Forelimb muscle (tissue), 1 donor: ENCODE results near the gene SEC14L6. TPM values are rescaled to one million over a fixed set of nuclear protein-coding genes. Genes with fewer than 3 reads are reported as not detected.

Experiments used
- DNase-seq: peaks from one replicate; pipeline ENCODE4 v3.0.0-alpha.2; 2013; ENCODE audit warnings: low read depth
- polyA plus RNA-seq: library from polyadenylated mRNA; unstranded; fragments of 120-200 nt; gene quantifications from one replicate; pipeline ENCODE4 v1.2.1, GENCODE V29; 2013; ENCODE audit not compliant: insufficient read length

The SEC14L6 gene
- polyA plus RNA-seq, 1 donor = 0.22 TPM

DNA sequence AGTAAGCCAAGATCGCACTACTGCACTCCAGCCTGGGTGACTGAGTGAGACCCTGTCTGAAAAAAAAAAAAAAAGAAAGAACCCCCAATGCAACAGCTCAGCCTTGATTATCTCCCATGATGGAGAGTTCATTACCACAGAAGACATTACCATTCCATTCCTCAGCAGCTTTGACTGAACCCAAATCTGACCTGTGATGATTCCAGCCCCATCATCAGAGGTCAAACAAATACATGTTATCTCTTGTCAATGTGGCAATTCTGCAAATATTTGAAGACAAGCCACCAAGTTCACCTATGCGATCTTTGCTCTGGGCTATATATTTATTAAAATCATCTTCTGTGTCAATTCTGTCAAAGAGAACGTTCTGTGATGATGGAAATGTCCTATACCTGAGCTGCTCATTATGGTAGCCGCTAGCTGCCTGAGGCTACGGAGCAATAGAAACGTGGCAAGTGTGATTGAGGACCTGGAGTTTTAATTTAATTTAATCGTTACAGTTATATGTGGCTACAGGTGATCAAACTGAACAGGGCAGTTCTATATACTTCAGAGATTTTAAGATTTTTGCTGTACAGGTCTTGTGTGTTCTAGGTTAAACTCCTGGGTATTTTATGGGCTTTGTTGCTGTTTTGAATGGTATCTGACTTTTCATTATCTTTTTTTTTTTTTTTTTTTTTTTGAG lies 48.9 kb downstream of the SEC14L6 start:
- no peak for DNase-seq

- DNase-seq = no peak
Observed at GRCh38 chr22:30495041-30495784, 51.3 kb downstream of the SEC14L6 start.

GRCh38 chr22:30492144-30492543 lies 54.4 kb downstream of the SEC14L6 start:
- no peak for DNase-seq

DNA sequence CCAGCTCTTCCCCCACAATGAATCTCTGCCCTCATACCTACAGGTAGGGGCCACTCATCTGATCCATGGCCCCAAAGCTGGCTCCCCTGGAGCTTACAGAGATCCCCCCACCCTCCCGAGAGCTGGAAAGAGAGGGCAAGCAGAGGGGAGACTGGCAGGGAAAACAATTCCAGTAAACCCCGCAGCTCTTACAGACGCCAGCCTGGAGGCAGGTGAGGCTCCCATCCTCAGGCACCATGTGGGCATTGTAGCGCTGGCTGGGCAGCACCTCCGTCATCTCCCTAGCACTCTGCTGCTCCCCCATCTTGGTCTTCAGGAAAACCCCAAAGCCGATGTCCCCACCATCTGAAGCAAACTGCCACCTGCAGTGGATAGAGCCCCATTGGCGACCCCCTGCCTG lies 55.2 kb downstream of the SEC14L6 start:
- DNase-seq = no peak

- no peak for DNase-seq
Observed at GRCh38 chr22:30490399-30490798, 56.1 kb downstream of the SEC14L6 start.

DNA sequence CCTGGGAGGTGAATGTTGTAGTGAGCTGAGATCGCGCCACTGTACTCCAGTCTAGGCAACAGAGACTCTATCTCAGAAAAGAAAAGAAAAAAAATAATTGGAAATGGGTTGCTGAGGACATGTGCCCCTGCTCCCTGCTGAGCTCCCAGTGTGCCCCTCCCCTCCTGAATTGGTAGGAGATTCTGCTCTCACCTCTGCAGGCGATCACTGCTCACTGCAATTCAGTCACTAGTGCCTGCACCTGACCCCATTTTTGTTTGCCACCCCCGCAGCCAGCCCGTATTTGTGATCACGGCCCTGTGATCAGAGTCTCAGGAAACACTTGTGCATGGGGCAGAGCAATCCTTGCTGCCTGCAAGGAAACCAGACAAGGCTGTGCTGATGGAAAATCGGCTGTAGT lies 58.4 kb downstream of the SEC14L6 start:
- no peak for DNase-seq

DNA sequence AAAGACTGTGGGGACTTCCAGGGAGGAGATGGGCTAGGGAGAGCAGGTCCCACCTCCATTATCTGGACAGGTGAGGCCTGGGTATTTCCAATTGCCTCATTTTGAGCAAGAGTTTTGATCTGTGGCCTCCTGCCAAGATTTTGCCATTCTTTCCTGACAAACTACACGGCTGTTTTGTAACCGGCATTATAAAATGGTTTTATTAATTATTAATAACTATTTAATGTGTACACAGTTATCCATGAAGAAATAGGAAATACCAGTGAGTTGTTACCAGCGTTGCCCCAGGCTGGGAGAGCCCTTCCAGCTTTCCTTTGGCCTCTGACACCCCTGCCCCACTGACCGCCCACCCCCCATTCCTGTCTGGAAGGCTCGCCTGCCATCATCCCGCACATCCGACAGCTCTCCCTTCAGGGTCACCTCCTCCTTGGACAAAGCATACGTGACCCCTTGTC lies 59.9 kb downstream of the SEC14L6 start:
- no peak for DNase-seq

GRCh38 chr22:30486118-30486517 lies 60.4 kb downstream of the SEC14L6 start:
- DNase-seq = no peak

DNA sequence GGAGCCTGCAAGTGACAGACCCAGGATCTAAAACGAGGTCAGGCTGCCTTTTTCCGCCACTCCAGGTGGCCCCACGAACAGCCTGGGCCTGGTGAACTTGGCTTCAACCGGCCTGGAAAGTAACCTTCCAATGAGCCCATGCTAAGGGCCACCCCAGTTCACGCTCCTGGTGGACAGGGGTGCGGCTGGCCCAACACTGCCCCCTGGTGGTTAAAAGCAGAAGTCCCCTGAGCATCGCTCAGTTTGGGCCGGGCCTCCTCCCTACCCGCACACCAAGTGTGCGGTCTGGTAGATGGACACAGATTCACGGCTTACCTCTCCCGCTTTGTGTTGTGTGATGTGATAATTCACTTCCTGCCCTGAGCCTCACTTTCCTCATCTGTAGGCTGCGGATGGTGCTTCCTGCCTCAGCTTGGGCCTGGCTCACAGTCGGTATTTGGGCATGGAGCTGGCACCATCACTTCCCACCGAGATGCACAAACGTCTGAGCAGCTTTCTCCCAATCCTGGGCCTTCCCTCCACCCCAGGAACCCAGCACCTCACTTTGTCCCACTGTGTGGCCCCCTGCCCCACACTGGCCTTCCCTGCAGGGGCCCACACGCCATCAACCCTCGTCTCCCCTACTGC lies 61.1 kb downstream of the SEC14L6 start:
- no peak for DNase-seq

- no peak for DNase-seq
Observed at GRCh38 chr22:30483169-30483568, 63.4 kb downstream of the SEC14L6 start.

DNA sequence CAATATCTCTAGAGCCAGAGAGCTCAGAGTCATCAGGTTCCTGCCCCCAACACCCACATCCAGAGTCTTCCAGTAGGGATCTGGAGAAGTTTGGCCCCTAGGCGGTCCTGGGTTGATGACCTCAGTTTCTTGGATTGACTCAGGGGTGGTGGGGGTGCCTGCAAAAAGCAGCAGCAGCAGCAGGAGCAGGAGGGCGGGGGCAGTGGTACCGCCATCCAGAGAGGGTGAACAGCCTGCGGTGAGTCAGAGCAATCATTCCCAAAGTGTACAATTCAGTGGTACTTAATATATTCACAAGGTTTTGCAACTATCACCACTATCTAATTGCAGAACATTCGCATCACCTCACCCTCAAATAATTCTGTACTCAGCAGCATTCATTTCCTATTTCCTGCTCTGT lies 64.8 kb downstream of the SEC14L6 start:
- no peak for DNase-seq

GRCh38 chr22:30479981-30480380 lies 66.6 kb downstream of the SEC14L6 start:
- no peak for DNase-seq

GRCh38 chr22:30474683-30475424 lies 71.7 kb downstream of the SEC14L6 start:
- no peak for DNase-seq

DNA sequence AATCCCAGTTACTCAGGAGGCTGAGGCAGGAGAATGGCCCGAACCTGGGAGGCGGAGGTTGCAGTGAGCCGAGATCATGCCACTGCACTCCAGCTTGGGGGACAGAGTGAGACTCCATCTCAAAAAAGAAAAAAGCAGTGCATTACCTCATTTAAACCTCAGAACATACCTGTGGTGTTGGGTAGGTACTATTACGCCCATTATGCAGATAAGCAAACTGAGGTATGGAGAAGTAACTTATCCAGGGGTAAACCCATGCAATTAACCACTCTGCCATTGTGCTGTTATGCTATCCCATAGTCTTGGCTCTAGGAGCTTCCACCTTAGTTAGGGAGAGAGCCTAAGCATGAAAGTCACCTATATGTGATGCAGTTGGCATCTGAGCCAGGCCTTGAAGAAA lies 72.4 kb downstream of the SEC14L6 start:
- no peak for DNase-seq

- DNase-seq = no peak
Observed at GRCh38 chr22:30472994-30473720, 73.4 kb downstream of the SEC14L6 start.

Other genes with a start within 250 kb of the SEC14L6 start
- gene TBC1D10A, start 219.8 kb downstream of the SEC14L6 start, polyA plus RNA-seq = 7.1 TPM
- gene SF3A1, start 189.8 kb downstream of the SEC14L6 start, polyA plus RNA-seq = 69.4 TPM
- 1.5 TPM for gene CCDC157, start 189.7 kb downstream of the SEC14L6 start, polyA plus RNA-seq
- 10.5 TPM for gene RNF215, start 159.3 kb downstream of the SEC14L6 start, polyA plus RNA-seq
- gene SEC14L2, start 149.7 kb downstream of the SEC14L6 start, polyA plus RNA-seq = 2.1 TPM
- 5.4 TPM for gene MTFP1, start 121.0 kb downstream of the SEC14L6 start, polyA plus RNA-seq
- 0.09 TPM for gene SEC14L3, start 74.7 kb downstream of the SEC14L6 start, polyA plus RNA-seq
- gene SEC14L4, start 41.0 kb downstream of the SEC14L6 start, polyA plus RNA-seq = 0.11 TPM
- gene GAL3ST1, start 27.9 kb upstream of the SEC14L6 start, polyA plus RNA-seq = 6.0 TPM
- 46.2 TPM for gene PES1, start 45.2 kb upstream of the SEC14L6 start, polyA plus RNA-seq
- 7.6 TPM for gene TCN2, start 60.4 kb upstream of the SEC14L6 start, polyA plus RNA-seq
- 3.5 TPM for gene SLC35E4, start 89.0 kb upstream of the SEC14L6 start, polyA plus RNA-seq
- gene DUSP18, start 121.1 kb upstream of the SEC14L6 start, polyA plus RNA-seq = 4.2 TPM
- 5.0 TPM for gene OSBP2, start 148.1 kb upstream of the SEC14L6 start, polyA plus RNA-seq